HG02973 (cell line): ENCODE results near the gene UGT1A7.
"Not testable (repeated sequence)": the region's sequence is repeated elsewhere in the genome, so short reads cannot be mapped to it uniquely, and the experiment has no call there.

ENCODE experiments used
- ATAC-seq: cut with Tn5 transposase; IDR thresholded peaks from one replicate; pipeline ENCODE4 v1.9.1; 2021; ENCODE audit warnings: moderate library complexity; ENCODE audit not compliant: unreplicated experiment

UGT1A7 gene

GRCh38 chr2:233712611-233713261 is 31.0 kb downstream of the UGT1A7 start, which contains the start of gene UGT1A5:
UGT1A5 (plus strand) TSS chr2:233712907; CDS start chr2:233712992, 85 bp downstream.
- no peak for ATAC-seq

GRCh38 chr2:233713262-233713615 is 31.5 kb downstream of the UGT1A7 start:
- no peak for ATAC-seq

- ATAC-seq = no peak
These were observed 32.4 kb downstream of the UGT1A7 start for GRCh38 chr2:233714121-233714520.

GRCh38 chr2:233718552-233718951 is 36.9 kb downstream of the UGT1A7 start, which contains the start of gene UGT1A4:
UGT1A4 (plus strand) TSS chr2:233718736; CDS start chr2:233718821, 85 bp downstream.
- no peak for ATAC-seq

GRCh38 chr2:233728723-233729301 is 47.1 kb downstream of the UGT1A7 start, which contains the start of gene UGT1A3:
UGT1A3 (plus strand) TSS chr2:233729042; CDS start chr2:233729127, 85 bp downstream.
- no peak for ATAC-seq

GRCh38 chr2:233736868-233737653 is 55.4 kb downstream of the UGT1A7 start:
- not testable (repeated sequence) for ATAC-seq

GRCh38 chr2:233740870-233741269 is 59.2 kb downstream of the UGT1A7 start:
- ATAC-seq = no peak

- ATAC-seq = no peak
These were observed 62.0 kb downstream of the UGT1A7 start for GRCh38 chr2:233743464-233744259.

- ATAC-seq = no peak
These were observed 63.5 kb downstream of the UGT1A7 start for GRCh38 chr2:233745073-233745755.

GRCh38 chr2:233745838-233746237 is 64.1 kb downstream of the UGT1A7 start:
- ATAC-seq = not testable (repeated sequence)

- no peak for ATAC-seq
These were observed 65.0 kb downstream of the UGT1A7 start for GRCh38 chr2:233746475-233747282.

GRCh38 chr2:233747283-233747544 is 65.5 kb downstream of the UGT1A7 start:
- no peak for ATAC-seq

GRCh38 chr2:233750689-233751088 is 69.0 kb downstream of the UGT1A7 start:
- ATAC-seq = not testable (repeated sequence)

- not testable (repeated sequence) for ATAC-seq
These were observed 69.7 kb downstream of the UGT1A7 start for GRCh38 chr2:233751212-233752009.

GRCh38 chr2:233754872-233755611 is 73.3 kb downstream of the UGT1A7 start:
- no peak for ATAC-seq

GRCh38 chr2:233756429-233757081 is 74.9 kb downstream of the UGT1A7 start:
- ATAC-seq = no peak

GRCh38 chr2:233758141-233758540 is 76.4 kb downstream of the UGT1A7 start:
- ATAC-seq = no peak

- ATAC-seq = no peak
These were observed 77.1 kb downstream of the UGT1A7 start for GRCh38 chr2:233758849-233759248.
